ENCODE results near the gene NOP53. TPM values are rescaled to one million over a fixed set of nuclear protein-coding genes. Genes with fewer than 3 reads are reported as not detected.

NOP53 gene
- total RNA-seq, 1 donor from 2014 or later, result 89.9 TPM

DNA sequence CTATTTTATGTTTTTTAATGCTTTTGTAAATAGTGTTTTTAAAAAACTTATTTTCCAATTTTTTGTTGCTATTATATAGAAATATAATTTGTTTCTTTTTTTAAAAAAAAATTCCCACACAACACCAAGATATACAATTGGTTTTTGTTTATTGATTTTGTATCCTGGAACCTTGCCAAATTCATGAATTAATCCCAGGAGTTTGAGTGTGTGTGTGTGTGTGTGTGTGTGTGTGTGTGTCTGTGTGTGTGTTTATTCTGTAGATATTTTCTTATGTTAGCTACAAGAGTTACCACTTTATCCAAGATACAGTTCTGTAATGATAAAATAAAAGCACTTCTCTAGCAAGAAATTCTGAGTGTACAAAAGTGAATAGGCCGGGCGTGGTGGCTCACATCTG is 51.4 kb downstream of the NOP53 start:
- Mint-ChIP-seq H3K36me3 (ENCODE audit: low read depth, unreplicated experiment) (no peaks in the 10 kb centered on the region), H3K4me3 (ENCODE audit: unreplicated experiment) (no peak overlapping the region), H3K4me1 (ENCODE audit: low read depth, unreplicated experiment) (peaks cover 1% of the 10 kb centered on the region), H3K27ac (ENCODE audit: unreplicated experiment) (no peak overlapping the region), H3K27me3 (ENCODE audit: low read depth, unreplicated experiment) (peaks cover 8% of the 10 kb centered on the region), H3K9me3 (ENCODE audit: unreplicated experiment) (peaks cover 10% of the 10 kb centered on the region)
- Histone ChIP-seq H3K27me3 (ENCODE audit: insufficient read depth, low read length) (no peaks in the 10 kb centered on the region), H3K4me1 (ENCODE audit: insufficient read depth, low read length) (no peaks in the 10 kb centered on the region), H3K4me2 (ENCODE audit: low read length) (no peak overlapping the region), H4K20me1 (ENCODE audit: insufficient read depth, low read length) (no peaks in the 10 kb centered on the region), H3K27ac (ENCODE audit: low read depth, low read length) (no peak overlapping the region), H3K9ac (ENCODE audit: low read length) (no peak overlapping the region), H3K4me3 (ENCODE audit: insufficient read depth, low read depth, low read length) (no peak overlapping the region), H2AFZ (ENCODE audit: low read depth, low read length) (no peak overlapping the region), H3K36me3 (ENCODE audit: insufficient read depth, low read length) (no peaks in the 10 kb centered on the region), H3K9me3 (ENCODE audit: insufficient read depth, low read depth, low read length) (no peaks in the 10 kb centered on the region), H3K79me2 (ENCODE audit: insufficient read depth, low read length) (no peaks in the 10 kb centered on the region)
- no peak for TF ChIP-seq EZH2 (IDR thresholded peaks at IDR 0.05; ENCODE audit: insufficient read depth, low read length)
- DNase-seq (ENCODE audit: low read depth) (no peak), FAIRE-seq (no peak)

DNA sequence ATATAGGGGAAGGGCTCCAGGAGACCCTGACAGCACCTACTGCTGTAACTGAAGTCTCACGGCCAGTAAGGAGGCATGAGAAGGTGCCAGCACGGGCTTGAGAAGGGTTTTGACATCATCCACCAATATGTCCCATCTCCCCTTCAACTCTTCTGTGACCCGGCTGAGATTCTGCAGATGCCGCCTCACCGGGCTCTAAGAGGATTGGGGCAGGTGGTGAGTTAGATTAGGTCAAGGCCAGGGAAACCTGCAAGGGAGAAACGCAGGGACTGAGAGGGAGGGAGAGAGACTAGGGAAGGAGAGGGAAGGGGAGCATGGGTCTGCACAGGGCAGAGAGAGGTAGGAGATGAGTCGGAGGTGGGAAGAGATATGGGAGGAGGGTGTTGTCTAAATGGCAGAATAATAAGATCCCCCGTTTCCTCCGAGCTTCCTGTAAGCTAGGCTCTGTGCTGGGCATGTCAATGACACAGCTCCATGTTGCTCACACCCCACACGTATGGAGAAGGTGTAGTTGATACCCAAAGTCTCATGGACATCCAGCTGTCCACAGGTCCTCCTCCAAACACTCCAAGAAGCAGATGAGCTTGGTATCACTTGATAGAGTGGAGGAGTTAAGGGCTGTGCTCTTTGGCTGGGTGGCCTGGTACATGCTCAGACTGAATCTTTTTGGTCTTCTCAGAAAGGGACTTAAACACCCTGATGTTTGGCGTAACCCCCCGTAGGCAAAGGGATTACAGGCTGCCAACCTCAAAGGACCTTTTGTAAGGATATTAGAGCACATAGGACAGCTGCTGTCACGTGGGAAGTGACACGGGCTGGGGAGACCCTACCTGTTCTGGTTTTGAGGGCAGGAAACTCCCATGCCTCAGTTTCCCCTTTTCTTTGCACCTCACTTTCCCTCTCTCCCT is 52.9 kb downstream of the NOP53 start:
- Histone ChIP-seq H3K9me3 (ENCODE audit: insufficient read depth, low read depth, low read length) (no peaks in the 10 kb centered on the region), H3K36me3 (ENCODE audit: insufficient read depth, low read length) (no peaks in the 10 kb centered on the region), H2AFZ (ENCODE audit: low read depth, low read length) (no peak overlapping the region), H3K27ac (ENCODE audit: low read depth, low read length) (no peak overlapping the region), H3K4me2 (ENCODE audit: low read length) (no peak overlapping the region), H3K27me3 (ENCODE audit: insufficient read depth, low read length) (no peaks in the 10 kb centered on the region), H4K20me1 (ENCODE audit: insufficient read depth, low read length) (no peaks in the 10 kb centered on the region), H3K4me3 (ENCODE audit: insufficient read depth, low read depth, low read length) (no peak overlapping the region), H3K9ac (ENCODE audit: low read length) (no peak overlapping the region), H3K79me2 (ENCODE audit: insufficient read depth, low read length) (no peaks in the 10 kb centered on the region), H3K4me1 (ENCODE audit: insufficient read depth, low read length) (no peaks in the 10 kb centered on the region)
- Mint-ChIP-seq H3K9me3 (ENCODE audit: unreplicated experiment) (peaks cover 10% of the 10 kb centered on the region), H3K4me3 (ENCODE audit: unreplicated experiment) (no peak overlapping the region), H3K36me3 (ENCODE audit: low read depth, unreplicated experiment) (no peaks in the 10 kb centered on the region), H3K4me1 (ENCODE audit: low read depth, unreplicated experiment) (peaks cover 1% of the 10 kb centered on the region), H3K27ac (ENCODE audit: unreplicated experiment) (no peak overlapping the region), H3K27me3 (ENCODE audit: low read depth, unreplicated experiment) (peaks cover 8% of the 10 kb centered on the region)
- TF ChIP-seq, protein P1, sequence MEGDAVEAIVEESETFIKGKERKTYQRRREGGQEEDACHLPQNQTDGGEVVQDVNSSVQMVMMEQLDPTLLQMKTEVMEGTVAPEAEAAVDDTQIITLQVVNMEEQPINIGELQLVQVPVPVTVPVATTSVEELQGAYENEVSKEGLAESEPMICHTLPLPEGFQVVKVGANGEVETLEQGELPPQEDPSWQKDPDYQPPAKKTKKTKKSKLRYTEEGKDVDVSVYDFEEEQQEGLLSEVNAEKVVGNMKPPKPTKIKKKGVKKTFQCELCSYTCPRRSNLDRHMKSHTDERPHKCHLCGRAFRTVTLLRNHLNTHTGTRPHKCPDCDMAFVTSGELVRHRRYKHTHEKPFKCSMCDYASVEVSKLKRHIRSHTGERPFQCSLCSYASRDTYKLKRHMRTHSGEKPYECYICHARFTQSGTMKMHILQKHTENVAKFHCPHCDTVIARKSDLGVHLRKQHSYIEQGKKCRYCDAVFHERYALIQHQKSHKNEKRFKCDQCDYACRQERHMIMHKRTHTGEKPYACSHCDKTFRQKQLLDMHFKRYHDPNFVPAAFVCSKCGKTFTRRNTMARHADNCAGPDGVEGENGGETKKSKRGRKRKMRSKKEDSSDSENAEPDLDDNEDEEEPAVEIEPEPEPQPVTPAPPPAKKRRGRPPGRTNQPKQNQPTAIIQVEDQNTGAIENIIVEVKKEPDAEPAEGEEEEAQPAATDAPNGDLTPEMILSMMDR (IDR thresholded peaks at IDR 0.05; ENCODE audit: insufficient read depth, low read depth, low read length), result no peak
- no peak for TF ChIP-seq EZH2 (IDR thresholded peaks at IDR 0.05; ENCODE audit: insufficient read depth, low read length)
- DNase-seq (ENCODE audit: low read depth) (no peak), FAIRE-seq (no peak)

DNA sequence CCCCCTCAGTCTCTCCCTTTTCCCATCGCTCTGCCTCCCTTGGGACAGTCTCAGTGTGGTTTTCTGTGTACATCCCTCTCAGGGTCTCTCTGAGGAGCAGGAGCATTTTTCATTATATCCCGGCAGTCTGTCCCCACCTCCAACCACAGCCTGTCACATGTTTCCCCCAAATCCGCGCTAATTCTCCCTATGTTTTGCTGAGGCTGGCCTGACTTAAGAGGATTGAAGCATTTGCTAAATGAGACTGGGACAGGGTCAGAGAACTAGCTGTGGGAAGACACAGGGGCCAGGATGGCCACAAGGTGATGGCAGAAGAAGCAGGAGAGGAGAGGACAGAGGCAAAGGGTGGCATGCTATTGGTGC is 53.5 kb downstream of the NOP53 start:
- DNase-seq (ENCODE audit: low read depth), result no peak
- no peak overlapping the region for H3K27ac ChIP-seq (ENCODE audit: low read depth, low read length)
- Mint-ChIP-seq H3K9me3 (ENCODE audit: unreplicated experiment) (peaks cover 10% of the 10 kb centered on the region), H3K27me3 (ENCODE audit: low read depth, unreplicated experiment) (peaks cover 8% of the 10 kb centered on the region), H3K36me3 (ENCODE audit: low read depth, unreplicated experiment) (no peaks in the 10 kb centered on the region), H3K4me1 (ENCODE audit: low read depth, unreplicated experiment) (peaks cover 1% of the 10 kb centered on the region), H3K4me3 (ENCODE audit: unreplicated experiment) (no peak overlapping the region), H3K27ac (ENCODE audit: unreplicated experiment) (no peak overlapping the region)
- no peaks in the 10 kb centered on the region for H3K36me3 ChIP-seq (ENCODE audit: insufficient read depth, low read length)
- no peak for FAIRE-seq
- no peak overlapping the region for H2AFZ ChIP-seq (ENCODE audit: low read depth, low read length)
- H3K9ac ChIP-seq (ENCODE audit: low read length), result no peak overlapping the region
- H3K4me2 ChIP-seq (ENCODE audit: low read length), result no peak overlapping the region
- no peaks in the 10 kb centered on the region for H3K27me3 ChIP-seq (ENCODE audit: insufficient read depth, low read length)
- no peaks in the 10 kb centered on the region for H3K9me3 ChIP-seq (ENCODE audit: insufficient read depth, low read depth, low read length)
- no peak overlapping the region for H3K4me3 ChIP-seq (ENCODE audit: insufficient read depth, low read depth, low read length)
- no peaks in the 10 kb centered on the region for H3K79me2 ChIP-seq (ENCODE audit: insufficient read depth, low read length)
- no peaks in the 10 kb centered on the region for H3K4me1 ChIP-seq (ENCODE audit: insufficient read depth, low read length)
- H4K20me1 ChIP-seq (ENCODE audit: insufficient read depth, low read length), result no peaks in the 10 kb centered on the region
- no peak for TF ChIP-seq EZH2 (IDR thresholded peaks at IDR 0.05; ENCODE audit: insufficient read depth, low read length)
- TF ChIP-seq, protein P1 (IDR thresholded peaks at IDR 0.05; ENCODE audit: insufficient read depth, low read depth, low read length), result no peak

Measured in astrocyte (in vitro differentiated cells and primary cell).